Measurements from ENCODE around the gene TTC33.
"Not testable (repeated sequence)": the region's sequence is repeated elsewhere in the genome, so short reads cannot be mapped to it uniquely, and the experiment has no call there.

The TTC33 gene

DNA sequence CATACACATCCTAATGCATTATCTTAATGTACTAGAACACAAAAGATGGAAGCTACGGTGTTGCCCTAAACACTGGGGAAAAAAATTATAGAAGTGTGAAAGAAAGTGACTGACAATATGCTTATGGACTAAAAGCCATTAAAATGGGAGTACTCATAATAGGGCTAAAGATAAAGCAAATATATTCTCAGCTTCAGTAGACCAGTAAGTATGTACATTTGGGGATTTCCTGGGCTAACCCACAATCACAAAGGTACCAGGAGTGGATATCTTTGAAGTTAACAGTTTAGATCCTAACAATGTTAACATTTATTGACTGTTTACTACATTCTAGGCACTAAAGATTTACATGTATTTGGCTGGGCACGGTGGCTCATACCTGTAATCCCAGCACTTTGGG lies 39.2 kb downstream of the TTC33 start:
- no peak for DNase-seq (ENCODE audit: low read depth)

DNA sequence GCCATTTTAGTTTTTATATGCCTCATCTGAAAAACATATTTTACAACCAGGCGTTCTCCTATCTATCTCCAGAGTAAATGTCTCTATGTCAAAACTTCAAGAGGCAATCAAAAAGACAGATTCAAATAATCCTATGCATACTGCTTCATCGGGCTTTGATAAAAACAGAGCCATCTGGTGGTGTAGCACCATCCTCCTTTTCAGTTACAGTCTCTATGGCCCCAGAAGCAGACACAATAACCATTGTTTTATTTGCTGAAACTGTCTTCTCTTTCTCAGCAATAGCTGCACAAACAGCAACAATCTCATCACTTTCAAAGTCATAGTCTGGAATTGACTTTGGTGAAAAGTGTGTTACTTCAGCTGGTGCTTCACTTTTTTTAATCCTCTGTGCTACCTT lies 39.8 kb downstream of the TTC33 start:
- DNase-seq (ENCODE audit: low read depth): peak; percentile 9

DNA sequence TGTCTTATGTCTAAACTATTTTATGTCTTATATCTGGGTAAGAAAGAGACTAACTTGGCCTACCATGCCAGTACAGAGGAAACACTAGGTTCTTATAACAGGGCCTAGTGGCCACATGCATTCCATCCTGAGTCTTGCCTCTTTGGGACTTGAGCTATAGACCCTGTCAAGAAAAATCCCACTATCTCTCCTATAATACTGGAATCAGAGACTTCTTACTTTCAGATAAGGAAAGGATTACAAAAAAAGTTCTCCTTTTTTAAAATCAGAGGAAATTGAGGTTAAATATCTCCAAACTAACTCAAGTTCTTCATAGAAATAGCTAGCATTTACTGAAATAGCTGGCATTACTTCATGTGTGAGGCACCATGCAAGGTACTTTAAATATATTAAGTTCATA lies 41.8 kb downstream of the TTC33 start:
- no peak for DNase-seq (ENCODE audit: low read depth)

DNA sequence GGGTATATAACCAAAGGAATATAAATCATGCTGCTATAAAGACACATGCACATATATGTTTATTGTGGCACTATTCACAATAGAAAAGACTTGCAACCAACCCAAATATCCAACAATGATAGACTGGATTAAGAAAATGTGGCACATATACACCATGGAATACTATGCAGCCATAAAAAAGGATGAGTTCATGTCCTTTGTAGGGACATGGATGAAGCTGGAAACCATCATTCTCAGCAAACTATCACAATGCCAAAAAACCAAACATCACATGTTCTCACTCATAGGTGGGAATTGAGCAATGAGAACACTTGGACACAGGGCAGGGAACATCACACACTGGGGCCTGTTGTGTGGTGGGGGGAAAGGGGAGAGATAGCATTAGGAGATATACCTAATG lies 45.2 kb downstream of the TTC33 start:
- not testable (repeated sequence) for DNase-seq (ENCODE audit: low read depth)

DNA sequence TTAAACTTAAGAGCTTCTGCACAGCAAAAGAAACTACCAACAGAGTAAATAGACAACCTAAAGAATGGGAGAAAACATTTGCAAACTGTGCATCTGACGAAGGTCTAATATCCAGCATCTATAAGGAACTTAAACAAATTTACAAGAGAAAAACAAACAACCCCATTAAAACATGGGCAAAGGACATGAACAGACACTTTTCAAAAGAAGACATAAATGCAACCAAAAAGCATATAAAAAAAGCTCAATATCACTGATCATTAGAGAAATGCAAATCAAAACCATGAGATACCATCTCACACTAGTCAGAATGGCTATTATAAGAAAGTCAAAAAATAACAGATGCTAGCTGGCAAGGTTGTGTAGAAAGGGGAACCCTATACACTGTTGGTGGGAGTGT lies 50.3 kb downstream of the TTC33 start:
- not testable (repeated sequence) for DNase-seq (ENCODE audit: low read depth)

DNA sequence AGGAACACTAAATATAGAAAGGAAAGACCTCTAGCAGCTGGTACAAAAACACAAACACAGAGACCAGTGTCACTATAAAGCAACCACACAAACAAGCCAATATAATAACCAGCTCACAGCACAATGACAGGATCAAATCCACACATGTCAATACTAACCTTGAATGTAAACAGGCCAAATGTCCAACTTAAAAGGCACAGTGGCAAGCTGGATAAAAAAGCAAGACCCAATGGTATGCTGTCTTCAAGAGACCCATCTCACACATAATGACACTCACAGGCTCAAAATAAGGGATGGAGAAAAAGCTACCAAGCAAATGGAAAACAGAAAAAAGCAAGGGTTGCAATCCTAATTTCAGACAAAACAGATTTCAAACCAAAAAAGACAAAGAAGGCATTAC lies 53.7 kb downstream of the TTC33 start:
- not testable (repeated sequence) for DNase-seq (ENCODE audit: low read depth)

DNA sequence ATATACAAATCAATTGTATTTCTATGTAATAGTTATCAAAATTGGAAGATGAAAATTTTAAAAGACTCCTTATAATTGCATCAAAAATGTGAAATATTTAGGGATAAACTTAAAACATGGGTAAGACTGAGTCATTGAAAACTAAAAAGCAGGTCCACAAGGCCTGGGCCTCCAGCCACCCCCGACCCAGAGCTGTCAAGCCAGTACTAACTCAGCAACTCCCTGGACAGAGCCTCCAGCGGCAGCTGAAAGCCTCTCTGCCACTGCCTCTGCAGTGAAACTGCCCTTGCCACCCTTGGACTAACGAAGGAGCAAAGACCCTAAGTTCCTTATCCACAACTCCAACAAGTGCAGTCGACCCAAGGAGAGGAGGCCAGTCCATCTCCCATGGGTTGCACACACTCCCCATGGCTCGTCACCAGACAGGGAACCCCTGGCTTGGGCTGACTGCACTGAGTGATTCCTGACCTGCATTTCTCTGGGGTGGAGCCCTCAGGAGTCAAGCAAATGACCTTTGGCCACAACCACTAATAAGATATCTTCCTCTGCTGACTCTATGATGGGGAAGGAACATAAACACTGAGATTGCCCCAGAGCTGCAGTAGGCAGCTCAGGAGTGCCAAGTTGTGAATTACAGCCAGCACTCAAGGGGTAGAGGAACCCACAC lies 55.5 kb downstream of the TTC33 start:
- no peak for DNase-seq (ENCODE audit: low read depth)

DNA sequence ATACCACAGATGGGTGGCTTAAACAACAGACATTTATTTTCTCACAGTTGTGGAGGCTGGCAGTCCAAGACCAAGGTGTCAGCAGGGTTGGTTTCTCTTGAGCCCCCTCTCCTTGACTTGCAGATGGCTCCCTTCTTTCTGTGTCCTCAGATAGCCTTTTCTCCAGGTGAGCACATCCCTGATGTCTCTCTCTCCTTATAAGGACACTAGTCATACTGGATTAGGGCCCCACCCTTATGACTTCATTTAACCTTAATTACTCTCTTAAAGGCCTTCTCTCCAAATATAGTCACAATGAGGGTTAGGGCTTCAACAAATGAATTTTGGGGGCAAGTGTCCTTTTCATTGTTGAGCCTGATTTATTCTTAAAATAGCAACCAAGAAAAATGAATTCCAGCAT lies 61.3 kb downstream of the TTC33 start:
- no peak for DNase-seq (ENCODE audit: low read depth)

DNA sequence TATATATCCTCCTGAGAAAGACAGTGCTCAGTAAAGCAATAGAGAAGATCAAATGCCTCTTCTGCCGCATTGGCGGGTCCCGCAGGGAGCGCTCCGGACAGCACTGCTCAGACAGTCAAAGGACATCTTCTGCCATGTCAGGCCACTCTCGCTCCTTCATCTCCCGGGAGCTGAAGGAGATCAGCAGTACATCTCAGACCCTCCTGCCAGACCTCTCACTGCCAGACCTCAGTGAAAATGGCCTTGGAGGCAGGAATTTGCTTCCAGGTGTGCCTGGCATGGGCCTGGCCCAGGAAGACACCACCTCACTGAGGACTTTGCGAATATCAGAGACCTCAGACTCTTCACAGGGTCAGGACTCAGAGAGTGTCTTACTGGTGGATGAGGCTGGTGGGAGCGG lies 63.9 kb downstream of the TTC33 start:
- DNase-seq (ENCODE audit: low read depth): no peak

DNA sequence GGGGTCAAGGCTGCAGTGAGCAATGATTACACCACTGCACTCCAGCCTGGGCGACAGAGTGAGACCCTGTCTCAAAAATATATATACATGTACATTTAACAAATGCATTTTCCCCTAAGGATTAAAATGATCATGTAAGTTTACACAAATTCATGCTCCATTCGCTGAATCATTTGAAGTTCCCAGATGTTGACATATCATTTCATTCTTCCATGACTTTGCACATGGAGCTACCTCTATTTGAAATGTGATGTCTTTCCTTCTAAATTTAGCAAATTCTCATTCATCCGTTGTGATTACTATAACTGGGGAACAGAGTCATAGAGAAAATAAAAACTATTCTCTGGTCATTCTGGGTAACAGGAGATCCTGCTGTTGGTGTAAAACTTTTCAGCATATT lies 65.5 kb downstream of the TTC33 start:
- DNase-seq (ENCODE audit: low read depth): no peak

DNA sequence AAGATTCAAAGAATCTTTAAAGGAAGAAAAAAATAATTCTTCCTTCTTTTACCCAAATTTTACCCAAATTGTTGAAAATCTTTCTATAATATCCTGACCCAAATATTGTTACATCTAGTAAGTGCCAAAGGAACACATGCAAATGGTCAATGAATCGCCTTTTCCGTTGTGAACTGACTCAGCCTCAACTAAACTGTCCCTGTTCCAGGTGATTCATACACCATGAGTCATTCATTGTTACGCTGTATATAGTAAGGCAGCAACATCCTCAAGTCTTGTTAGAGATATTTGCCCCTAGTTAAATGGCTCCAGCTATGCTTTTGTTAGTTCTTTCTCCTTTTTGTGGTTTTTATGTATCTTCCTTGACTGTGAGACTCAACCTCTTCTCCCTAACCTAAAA lies 66.3 kb downstream of the TTC33 start:
- peak; percentile 90 for DNase-seq (ENCODE audit: low read depth)

DNA sequence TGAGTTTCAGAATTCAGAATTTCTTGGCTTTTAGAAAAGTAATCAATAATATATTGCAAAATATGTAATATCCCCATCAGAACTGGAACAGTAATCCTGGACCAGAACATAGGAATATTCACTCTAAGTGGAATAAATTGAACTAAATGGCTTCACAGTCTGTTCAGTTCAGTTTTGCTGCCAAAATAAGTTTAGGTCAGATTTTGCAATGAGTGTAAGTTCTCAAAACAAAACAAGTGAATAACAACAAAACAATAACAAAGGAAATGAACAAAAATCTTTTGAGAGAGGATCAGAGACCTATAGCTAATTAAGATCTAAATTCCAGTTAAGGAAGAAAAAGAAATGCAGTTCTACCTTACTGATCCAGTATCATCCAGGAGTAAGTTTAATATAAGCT lies 66.8 kb downstream of the TTC33 start:
- no peak for DNase-seq (ENCODE audit: low read depth)

DNA sequence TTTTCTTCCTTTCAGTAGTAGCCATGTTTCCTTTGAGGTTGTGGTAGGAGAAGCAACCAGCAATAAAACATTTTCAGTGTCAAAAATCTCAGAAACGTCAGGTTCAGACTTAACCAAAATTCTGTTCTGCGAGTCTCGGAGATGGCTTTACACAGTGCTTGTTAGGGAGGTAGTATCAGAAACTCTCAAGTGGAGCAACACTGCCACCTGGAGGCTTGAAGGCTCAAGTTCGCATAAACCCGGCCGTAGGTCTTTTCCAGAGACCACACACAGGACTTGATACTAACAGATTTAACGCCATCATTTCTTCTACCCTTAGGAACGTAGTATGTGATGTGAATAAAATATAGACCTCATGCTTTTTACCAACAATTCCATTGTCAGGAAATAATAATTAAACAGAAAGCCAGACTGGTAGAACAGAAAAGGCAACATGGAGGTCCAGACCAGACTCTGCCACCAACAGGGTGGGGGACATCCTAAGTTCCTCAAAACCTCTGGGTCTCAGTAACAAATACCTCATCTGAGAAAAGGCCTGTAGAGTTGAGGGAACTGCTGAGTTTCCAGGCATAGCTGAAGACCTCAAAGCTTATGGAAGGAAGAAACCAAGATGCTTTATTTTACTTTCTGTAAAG lies 67.5 kb downstream of the TTC33 start:
- peak; percentile 82 for DNase-seq (ENCODE audit: low read depth)

DNA sequence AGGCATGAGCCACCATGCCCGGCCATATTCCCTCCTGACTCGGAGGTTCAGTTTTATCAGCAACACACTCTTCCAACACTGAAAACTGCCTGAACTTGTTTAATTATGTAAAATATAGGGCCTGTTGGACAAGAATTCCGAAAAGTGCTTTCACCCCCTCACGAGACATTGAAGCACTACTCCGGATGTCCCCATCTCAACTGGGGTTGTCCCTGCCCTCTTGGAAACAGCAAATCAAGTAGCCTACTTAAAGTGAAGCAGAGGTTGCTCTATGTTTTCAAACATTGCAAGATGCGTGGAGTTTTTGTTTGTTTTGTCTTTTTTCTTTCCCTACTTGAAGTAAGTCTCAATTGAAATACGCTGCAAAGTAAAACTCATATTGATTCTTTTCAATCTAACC lies 68.4 kb downstream of the TTC33 start:
- DNase-seq (ENCODE audit: low read depth): peak; percentile 35

DNA sequence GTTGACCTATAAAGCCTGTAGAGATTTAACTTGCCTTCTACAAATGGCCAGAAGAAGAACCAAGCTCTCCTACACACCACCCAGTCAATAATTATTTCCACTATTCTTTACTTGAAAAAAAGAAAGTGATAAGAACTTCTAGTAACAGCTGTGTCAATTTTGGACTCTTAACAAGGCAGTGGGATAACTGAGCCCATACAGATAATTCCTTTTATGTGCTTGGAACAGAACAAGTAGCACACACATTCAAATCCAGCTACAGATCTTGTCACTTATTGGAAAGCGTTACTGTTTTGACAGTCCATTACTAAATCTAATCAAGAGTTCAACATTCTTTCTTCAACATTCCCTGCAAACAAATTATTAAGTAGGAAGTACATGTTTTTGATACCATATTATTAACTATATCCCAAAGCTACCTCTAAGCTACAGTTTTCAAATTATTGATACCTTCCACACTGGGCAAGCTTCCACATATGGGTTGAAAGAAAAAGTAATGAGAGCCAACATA lies 69.7 kb downstream of the TTC33 start:
- DNase-seq (ENCODE audit: low read depth): no peak

DNA sequence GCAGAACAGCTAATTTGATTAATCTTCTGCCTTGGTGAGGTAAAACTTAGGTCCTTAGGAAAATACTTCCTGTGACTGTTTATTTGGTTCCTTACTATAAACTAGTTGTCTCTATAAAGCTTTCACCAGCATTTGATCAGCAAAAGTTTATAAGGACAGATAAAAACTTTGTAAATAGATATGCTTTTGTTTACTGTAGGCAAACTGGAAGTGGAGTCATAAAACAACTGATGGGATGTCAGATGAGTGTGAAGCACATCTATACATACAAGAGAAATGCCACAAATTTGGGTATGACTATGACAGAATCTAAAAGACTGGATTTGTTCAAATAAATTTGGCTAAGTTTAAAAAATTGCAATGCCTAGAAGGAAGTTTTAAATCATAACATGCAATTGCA lies 70.6 kb downstream of the TTC33 start:
- DNase-seq (ENCODE audit: low read depth): no peak

DNA sequence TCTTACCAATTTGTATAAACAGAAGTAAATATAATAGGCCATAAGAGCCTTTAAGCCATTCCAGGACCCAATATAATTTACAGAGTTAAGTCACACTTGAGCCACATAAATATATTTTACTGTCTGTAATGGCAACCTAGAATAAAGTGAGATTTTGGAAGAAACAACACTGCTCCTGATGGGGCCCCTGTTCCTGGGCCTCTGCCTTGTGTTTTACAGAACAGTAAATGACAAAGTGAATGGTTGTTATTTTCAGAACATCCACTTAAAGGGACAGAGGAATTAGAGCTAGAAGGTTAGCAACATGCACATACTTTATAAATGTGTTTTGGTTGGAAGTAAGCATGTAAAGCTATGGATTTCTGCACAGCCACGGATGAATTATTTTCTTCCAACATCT lies 72.5 kb downstream of the TTC33 start:
- DNase-seq (ENCODE audit: low read depth): no peak

DNA sequence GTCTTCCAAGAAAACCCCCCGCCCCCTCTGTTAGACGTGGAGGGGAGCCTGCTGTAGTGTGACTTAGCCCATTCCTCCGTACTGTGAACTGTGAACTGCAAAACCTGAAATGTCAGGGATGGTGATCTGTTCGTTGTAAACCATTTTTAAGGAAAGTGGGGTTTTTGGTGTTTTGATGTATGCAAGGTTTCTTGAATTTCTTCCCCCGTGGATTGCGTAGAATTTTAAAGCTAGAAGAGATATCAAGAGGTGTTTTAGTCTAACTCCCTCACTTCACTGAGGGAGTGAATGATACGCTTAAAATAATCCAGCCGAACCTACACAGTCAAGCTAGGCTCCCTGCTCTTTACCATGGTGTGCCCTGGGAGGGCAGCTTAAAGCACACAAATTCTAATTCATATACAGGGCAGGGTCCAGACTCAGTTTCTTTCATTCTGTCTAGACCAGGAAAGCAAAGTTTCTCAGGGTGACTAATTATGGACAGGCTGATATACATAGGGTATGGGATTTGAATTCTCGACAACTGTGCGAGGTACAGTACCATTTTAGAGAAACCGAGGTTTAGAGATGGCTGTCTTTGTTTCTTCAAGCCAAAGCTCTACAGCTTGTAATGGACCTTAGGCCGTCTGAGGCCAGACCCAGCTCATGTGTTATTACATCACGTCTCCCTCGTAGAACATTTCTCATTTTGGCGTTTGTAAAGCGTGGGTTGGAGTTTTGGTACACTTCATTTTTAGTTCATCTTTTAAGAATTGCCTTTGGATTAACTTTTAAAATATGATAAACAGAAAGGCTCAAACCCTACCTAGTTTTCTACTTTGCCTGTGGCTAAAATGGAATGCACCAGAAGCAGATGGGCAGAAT lies 73.4 kb downstream of the TTC33 start:
- peak; percentile 63 for DNase-seq (ENCODE audit: low read depth)

DNA sequence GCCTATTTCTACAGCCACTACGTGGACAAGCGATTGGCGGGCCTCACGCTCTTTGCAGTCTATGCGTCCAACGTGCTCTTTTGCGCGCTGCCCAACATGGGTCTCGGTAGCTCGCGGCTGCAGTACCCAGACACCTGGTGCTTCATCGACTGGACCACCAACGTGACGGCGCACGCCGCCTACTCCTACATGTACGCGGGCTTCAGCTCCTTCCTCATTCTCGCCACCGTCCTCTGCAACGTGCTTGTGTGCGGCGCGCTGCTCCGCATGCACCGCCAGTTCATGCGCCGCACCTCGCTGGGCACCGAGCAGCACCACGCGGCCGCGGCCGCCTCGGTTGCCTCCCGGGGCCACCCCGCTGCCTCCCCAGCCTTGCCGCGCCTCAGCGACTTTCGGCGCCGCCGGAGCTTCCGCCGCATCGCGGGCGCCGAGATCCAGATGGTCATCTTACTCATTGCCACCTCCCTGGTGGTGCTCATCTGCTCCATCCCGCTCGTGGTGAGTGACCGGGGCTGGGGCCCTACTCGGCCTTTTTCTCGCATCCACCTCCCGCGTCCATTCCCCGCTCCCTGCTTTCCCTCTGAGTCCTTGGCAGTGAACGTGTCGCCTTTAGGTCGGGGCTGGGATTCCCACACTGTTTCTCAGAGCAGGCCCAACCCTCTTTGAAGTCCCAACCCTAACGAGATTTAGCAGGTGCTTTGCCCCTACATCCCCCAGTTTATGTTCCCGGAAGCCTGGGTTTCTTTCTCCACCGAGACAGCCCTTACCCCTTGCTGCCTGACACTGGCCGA lies 74.2 kb downstream of the TTC33 start:
- peak; percentile 16 for DNase-seq (ENCODE audit: low read depth)

DNA sequence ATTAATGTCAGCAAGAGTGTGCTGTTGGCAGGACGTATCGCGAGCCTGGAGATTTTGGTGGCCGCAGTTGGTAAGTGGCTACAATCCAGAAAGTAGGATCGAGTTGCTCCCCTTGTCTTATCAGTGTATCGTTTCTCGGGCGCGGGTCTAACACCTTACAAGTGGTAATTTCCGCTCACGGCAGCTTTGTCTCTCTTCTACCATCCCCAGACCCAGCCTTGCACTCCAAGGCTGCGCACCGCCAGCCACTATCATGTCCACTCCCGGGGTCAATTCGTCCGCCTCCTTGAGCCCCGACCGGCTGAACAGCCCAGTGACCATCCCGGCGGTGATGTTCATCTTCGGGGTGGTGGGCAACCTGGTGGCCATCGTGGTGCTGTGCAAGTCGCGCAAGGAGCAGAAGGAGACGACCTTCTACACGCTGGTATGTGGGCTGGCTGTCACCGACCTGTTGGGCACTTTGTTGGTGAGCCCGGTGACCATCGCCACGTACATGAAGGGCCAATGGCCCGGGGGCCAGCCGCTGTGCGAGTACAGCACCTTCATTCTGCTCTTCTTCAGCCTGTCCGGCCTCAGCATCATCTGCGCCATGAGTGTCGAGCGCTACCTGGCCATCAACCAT lies 74.9 kb downstream of the TTC33 start:
- peak; percentile 29 for DNase-seq (ENCODE audit: low read depth)

DNA sequence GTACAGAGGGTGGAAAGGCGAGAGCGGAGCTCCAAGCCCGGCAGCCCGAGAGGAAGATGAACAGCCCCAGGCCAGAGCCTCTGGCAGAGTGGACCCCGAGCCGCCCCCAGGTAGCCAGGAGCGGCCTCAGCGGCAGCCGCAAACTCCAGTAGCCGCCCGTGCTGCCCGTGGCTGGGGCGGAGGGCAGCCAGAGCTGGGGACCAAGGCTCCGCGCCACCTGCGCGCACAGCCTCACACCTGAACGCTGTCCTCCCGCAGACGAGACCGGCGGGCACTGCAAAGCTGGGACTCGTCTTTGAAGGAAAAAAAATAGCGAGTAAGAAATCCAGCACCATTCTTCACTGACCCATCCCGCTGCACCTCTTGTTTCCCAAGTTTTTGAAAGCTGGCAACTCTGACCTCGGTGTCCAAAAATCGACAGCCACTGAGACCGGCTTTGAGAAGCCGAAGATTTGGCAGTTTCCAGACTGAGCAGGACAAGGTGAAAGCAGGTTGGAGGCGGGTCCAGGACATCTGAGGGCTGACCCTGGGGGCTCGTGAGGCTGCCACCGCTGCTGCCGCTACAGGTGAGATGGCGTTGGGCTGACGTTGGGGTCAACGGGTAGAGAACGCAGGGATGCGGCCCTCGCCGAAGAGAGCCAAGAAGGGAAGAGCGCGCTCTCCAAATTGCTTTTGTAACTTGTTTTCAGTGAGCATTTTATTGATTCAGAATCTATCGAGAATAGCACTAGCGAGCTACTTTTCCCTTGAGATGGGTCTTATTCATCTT lies 75.7 kb downstream of the TTC33 start, which contains the start of gene PTGER4:
Gene PTGER4, plus strand, starts transcription at position 3 of the 769 bp plus-strand sequence. CDS start 1,079 bp downstream, outside the sequence.
- DNase-seq (ENCODE audit: low read depth): no peak
